Neural cell (in vitro differentiated cells): ENCODE data around the gene PBOV1. TPM values are rescaled to one million over a fixed set of nuclear protein-coding genes. Genes with fewer than 3 reads are reported as not detected.

Experiments used
- H2AFZ ChIP-seq: fragments of 200-600, 300-800 bp; sonication (generic), shearing (Covaris generic); 2 replicates; pipeline ENCODE4 v1.6.0; 2014; ENCODE audit warnings: low read depth, mild to moderate bottlenecking, antibody characterized with exemption, low read length, moderate library complexity
- H3F3A ChIP-seq: fragments of 200-600 bp; shearing (Covaris generic); 2 replicates; pipeline ENCODE4 v1.6.1; 2016; ENCODE audit warnings: mild to moderate bottlenecking, moderate library complexity, mixed read lengths, antibody characterized with exemption, low read length; ENCODE audit not compliant: insufficient read depth, poor library complexity, severe bottlenecking
- H3K27ac ChIP-seq: fragments of 200-600, 300-800 bp; sonication (generic), shearing (Covaris generic); 2 replicates; pipeline ENCODE4 v1.5.1; 2014; ENCODE audit warnings: mild to moderate bottlenecking, low read length, moderate library complexity
- H3K27me3 ChIP-seq: fragments of 300-800, 200-600 bp; sonication (generic), shearing (Covaris generic); 2 replicates; pipeline ENCODE4 v1.6.0; 2014; ENCODE audit warnings: mild to moderate bottlenecking, low read depth, low read length, moderate library complexity; ENCODE audit not compliant: insufficient read depth
- H3K36me3 ChIP-seq: fragments of 300-800, 200-600 bp; sonication (generic), shearing (Covaris generic); 2 replicates; pipeline ENCODE4 v1.5.1; 2014; ENCODE audit warnings: mild to moderate bottlenecking, antibody characterized with exemption, low read length, moderate library complexity; ENCODE audit not compliant: insufficient read depth
- H3K4me2 ChIP-seq: fragments of 300-800, 200-600 bp; sonication (generic), shearing (Covaris generic); 2 replicates; pipeline ENCODE4 v1.6.0; 2014; ENCODE audit warnings: mild to moderate bottlenecking, low read length
- H3K4me3 ChIP-seq: fragments of 300-800, 200-600 bp; sonication (generic), shearing (Covaris generic); 2 replicates; pipeline ENCODE4 v1.5.1; 2014; ENCODE audit warnings: mild to moderate bottlenecking, low read length, moderate library complexity
- H3K79me2 ChIP-seq: fragments of 200-600 bp; shearing (Covaris generic); replicated peaks from 2 replicates; pipeline ENCODE4 v1.6.0; 2014; ENCODE audit warnings: mild to moderate bottlenecking, low read length, moderate library complexity; ENCODE audit not compliant: insufficient read depth
- H3K9ac ChIP-seq: fragments of 300-800, 200-600 bp; sonication (generic), shearing (Covaris generic); 2 replicates; pipeline ENCODE4 v1.6.1; 2016; ENCODE audit warnings: mild to moderate bottlenecking, low read length, mixed read lengths
- H3K9me2 ChIP-seq: fragments of 200-600 bp; shearing (Covaris generic); 2 replicates; pipeline ENCODE4 v1.6.1; 2016; ENCODE audit warnings: mild to moderate bottlenecking, low read length, mixed read lengths; ENCODE audit not compliant: insufficient read depth
- H3K9me3 ChIP-seq: fragments of 200-600, 300-800 bp; sonication (generic), shearing (Covaris generic); 2 replicates; pipeline ENCODE4 v1.6.1; 2016; ENCODE audit warnings: mild to moderate bottlenecking, mixed run types, low read length, moderate library complexity, mixed read lengths
- H4K20me1 ChIP-seq: fragments of 200-600 bp; shearing (Covaris generic); 2 replicates; pipeline ENCODE4 v1.6.1; 2016; ENCODE audit warnings: mild to moderate bottlenecking, mixed run types; ENCODE audit not compliant: insufficient read depth
- EP300 ChIP-seq: fragments of 450-650 bp; conservative IDR thresholded peaks from 2 replicates; pipeline ENCODE4 v1.6.1; 2014; ENCODE audit warnings: antibody characterized with exemption, mild to moderate bottlenecking, moderate library complexity; ENCODE audit not compliant: poor library complexity, severe bottlenecking
- EZH2 ChIP-seq: fragments of 200-600, 300-800 bp; shearing (Covaris generic), sonication (generic); IDR thresholded peaks from 2 replicates; pipeline ENCODE4 v1.6.1; 2014; ENCODE audit warnings: antibody characterized with exemption, low read length, borderline replicate concordance, mild to moderate bottlenecking; ENCODE audit not compliant: insufficient read depth, poor library complexity, severe bottlenecking
- MXI1 ChIP-seq: fragments of 450-650 bp; conservative IDR thresholded peaks from 2 replicates; pipeline ENCODE4 v1.6.1; 2014; ENCODE audit warnings: antibody characterized with exemption, mild to moderate bottlenecking; ENCODE audit not compliant: poor library complexity, severe bottlenecking
- POLR2AphosphoS5 ChIP-seq: IDR thresholded peaks from 2 replicates; pipeline ENCODE4 v1.6.1; 2012
- RAD21 ChIP-seq: fragments of 450-650 bp; conservative IDR thresholded peaks from 2 replicates; pipeline ENCODE4 v1.6.1; 2014; ENCODE audit warnings: antibody characterized with exemption, mild to moderate bottlenecking, moderate library complexity
- SMC3 ChIP-seq: fragments of 450-650 bp; conservative IDR thresholded peaks from 2 replicates; pipeline ENCODE4 v1.6.1; 2014; ENCODE audit warnings: antibody characterized with exemption, mild to moderate bottlenecking, moderate library complexity; ENCODE audit not compliant: poor library complexity
- TAF1 ChIP-seq: IDR thresholded peaks from 2 replicates; pipeline ENCODE4 v1.6.1; 2012; ENCODE audit warnings: low read depth
- polyA minus RNA-seq: library from RNA; depleted of rRNA, polyadenylated mRNA; stranded (reverse); fragments of >200 nt; gene quantifications from 2 replicates; pipeline ENCODE4 v1.2.3, GENCODE V29; 2014
- polyA plus RNA-seq: library from polyadenylated mRNA; depleted of rRNA; stranded (reverse); fragments of >200 nt; gene quantifications from 2 replicates; pipeline ENCODE4 v1.2.3, GENCODE V29; 2014
- TF ChIP-seq, protein P1 (sequence below): IDR thresholded peaks from 2 replicates; pipeline ENCODE4 v1.6.1; 2012; ENCODE audit warnings: borderline replicate concordance
- TF ChIP-seq, protein P2 (sequence below): fragments of 450-650 bp; IDR thresholded peaks from 2 replicates; pipeline ENCODE4 v1.5.1; 2014; ENCODE audit warnings: antibody characterized with exemption, mild to moderate bottlenecking, moderate library complexity; ENCODE audit not compliant: poor library complexity, severe bottlenecking

The PBOV1 gene
- polyA plus RNA-seq = not detected in 2 replicates
- not detected in 2 replicates for polyA minus RNA-seq

- Histone ChIP-seq H3K9ac (no peak within 1 kb of the TSS), H3K36me3 (no peaks in the 10 kb centered on the region), H3K27me3 (no peaks in the 10 kb centered on the region), H3K27ac (no peak within 1 kb of the TSS), H3K4me3 (no peak within 1 kb of the TSS), H3F3A (no peaks in the 10 kb centered on the region), H2AFZ (no peak within 1 kb of the TSS), H3K9me2 (no peaks in the 10 kb centered on the region), H3K79me2 (no peaks in the 10 kb centered on the region), H3K4me2 (no peak within 1 kb of the TSS), H3K9me3 (no peaks in the 10 kb centered on the region), H4K20me1 (no peaks in the 10 kb centered on the region)
- no peak for TF ChIP-seq SMC3
- no peak for TF ChIP-seq POLR2AphosphoS5
- TF ChIP-seq EZH2 = no peak
- TF ChIP-seq, protein P1, sequence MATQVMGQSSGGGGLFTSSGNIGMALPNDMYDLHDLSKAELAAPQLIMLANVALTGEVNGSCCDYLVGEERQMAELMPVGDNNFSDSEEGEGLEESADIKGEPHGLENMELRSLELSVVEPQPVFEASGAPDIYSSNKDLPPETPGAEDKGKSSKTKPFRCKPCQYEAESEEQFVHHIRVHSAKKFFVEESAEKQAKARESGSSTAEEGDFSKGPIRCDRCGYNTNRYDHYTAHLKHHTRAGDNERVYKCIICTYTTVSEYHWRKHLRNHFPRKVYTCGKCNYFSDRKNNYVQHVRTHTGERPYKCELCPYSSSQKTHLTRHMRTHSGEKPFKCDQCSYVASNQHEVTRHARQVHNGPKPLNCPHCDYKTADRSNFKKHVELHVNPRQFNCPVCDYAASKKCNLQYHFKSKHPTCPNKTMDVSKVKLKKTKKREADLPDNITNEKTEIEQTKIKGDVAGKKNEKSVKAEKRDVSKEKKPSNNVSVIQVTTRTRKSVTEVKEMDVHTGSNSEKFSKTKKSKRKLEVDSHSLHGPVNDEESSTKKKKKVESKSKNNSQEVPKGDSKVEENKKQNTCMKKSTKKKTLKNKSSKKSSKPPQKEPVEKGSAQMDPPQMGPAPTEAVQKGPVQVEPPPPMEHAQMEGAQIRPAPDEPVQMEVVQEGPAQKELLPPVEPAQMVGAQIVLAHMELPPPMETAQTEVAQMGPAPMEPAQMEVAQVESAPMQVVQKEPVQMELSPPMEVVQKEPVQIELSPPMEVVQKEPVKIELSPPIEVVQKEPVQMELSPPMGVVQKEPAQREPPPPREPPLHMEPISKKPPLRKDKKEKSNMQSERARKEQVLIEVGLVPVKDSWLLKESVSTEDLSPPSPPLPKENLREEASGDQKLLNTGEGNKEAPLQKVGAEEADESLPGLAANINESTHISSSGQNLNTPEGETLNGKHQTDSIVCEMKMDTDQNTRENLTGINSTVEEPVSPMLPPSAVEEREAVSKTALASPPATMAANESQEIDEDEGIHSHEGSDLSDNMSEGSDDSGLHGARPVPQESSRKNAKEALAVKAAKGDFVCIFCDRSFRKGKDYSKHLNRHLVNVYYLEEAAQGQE = no peak
- TF ChIP-seq MXI1 = no peak
- no peak for TF ChIP-seq RAD21
- no peak for TF ChIP-seq TAF1
- TF ChIP-seq, protein P2, sequence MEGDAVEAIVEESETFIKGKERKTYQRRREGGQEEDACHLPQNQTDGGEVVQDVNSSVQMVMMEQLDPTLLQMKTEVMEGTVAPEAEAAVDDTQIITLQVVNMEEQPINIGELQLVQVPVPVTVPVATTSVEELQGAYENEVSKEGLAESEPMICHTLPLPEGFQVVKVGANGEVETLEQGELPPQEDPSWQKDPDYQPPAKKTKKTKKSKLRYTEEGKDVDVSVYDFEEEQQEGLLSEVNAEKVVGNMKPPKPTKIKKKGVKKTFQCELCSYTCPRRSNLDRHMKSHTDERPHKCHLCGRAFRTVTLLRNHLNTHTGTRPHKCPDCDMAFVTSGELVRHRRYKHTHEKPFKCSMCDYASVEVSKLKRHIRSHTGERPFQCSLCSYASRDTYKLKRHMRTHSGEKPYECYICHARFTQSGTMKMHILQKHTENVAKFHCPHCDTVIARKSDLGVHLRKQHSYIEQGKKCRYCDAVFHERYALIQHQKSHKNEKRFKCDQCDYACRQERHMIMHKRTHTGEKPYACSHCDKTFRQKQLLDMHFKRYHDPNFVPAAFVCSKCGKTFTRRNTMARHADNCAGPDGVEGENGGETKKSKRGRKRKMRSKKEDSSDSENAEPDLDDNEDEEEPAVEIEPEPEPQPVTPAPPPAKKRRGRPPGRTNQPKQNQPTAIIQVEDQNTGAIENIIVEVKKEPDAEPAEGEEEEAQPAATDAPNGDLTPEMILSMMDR = no peak
- no peak for TF ChIP-seq EP300
Measured at GRCh38 chr6:138218449-138218848, at the start of gene PBOV1. PBOV1 (minus strand) TSS chr6:138218491; CDS start chr6:138218395, 96 bp downstream.

GRCh38 chr6:138266095-138266494 lies 47.8 kb upstream of the PBOV1 start:
- H3K4me2 ChIP-seq = no peak overlapping the region
- no peaks in the 10 kb centered on the region for H3K36me3 ChIP-seq
- no peaks in the 10 kb centered on the region for H4K20me1 ChIP-seq
- no peaks in the 10 kb centered on the region for H3K9me2 ChIP-seq
- no peak overlapping the region for H3K4me3 ChIP-seq
- no peak overlapping the region for H2AFZ ChIP-seq
- no peaks in the 10 kb centered on the region for H3K79me2 ChIP-seq
- no peaks in the 10 kb centered on the region for H3K9me3 ChIP-seq
- no peaks in the 10 kb centered on the region for H3K27me3 ChIP-seq
- H3K27ac ChIP-seq = no peak overlapping the region
- H3K9ac ChIP-seq = no peak overlapping the region
- TF ChIP-seq EP300 (no peak), POLR2AphosphoS5 (no peak), SMC3 (no peak), EZH2 (no peak), RAD21 (no peak), MXI1 (no peak), TAF1 (no peak)
- TF ChIP-seq, protein P2 = no peak
- TF ChIP-seq, protein P1 = no peak
- no peaks in the 10 kb centered on the region for H3F3A ChIP-seq
